Activated CD4-positive, alpha-beta T cell treated with anti-CD3 and anti-CD28 coated beads, Interleukin-2, amount 50 U/mL, for 48 hours (primary cell): Measurements from ENCODE around the gene ARHGAP10.
A peak's percentile ranks its signal among the peaks of the same experiment; 100 is the strongest.

Experiments used
- DNase-seq, 2 experiments: peaks; one replicate each; pipeline ENCODE4 v3.0.0-alpha.2; 2020

Gene ARHGAP10

DNA sequence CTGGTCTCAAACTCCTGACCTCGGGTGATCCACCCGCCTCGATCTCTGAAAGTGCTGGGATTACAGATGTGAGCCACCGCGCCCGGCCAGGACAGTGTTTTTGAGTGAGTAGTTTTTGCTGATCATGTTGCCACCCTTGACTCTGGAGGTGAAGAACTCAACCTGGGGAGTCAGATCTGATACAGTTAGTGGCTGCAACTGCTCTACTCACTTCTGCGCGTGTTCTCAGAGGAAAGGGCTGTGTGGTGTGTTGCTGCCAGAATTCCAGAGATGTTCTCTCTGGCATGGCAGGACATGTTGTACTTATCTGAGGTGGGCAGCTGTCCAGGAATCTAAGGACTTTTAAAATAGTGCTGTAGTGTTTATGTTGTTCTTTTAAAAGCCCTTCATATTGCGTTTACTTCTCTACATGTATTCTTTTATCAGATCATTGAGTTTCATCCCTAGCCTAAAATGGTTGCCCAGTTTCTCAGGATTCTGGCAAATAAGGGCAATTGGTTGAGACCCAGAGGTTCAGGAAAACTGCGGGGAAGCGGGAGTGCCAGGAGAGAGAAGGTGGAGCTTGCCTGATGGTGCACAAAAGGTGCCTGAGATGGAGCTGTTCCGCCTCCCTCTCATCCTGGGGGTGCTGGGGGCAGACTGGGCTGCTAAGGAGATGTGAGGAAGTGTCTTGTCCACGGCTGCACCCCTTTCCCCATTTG is 97.7 kb downstream of the ARHGAP10 start:
- no peak for DNase-seq

DNA sequence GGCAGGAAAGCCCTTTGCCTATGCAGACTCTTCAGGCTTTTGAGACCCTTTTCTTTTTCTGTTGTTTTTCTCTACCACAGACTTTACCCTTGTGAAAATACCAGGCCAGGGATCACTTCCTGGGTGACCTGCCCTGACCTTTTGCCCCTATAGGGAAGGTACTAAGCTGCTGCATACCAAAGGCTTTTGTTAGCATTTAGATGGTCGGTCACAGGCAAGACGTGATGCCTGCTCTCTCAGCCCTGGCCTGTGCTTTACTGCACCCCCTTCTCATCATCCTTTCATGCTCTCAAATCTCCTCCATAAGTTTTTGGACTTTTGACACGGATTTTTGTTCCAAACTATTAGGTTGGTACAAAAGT is 98.2 kb downstream of the ARHGAP10 start:
- DNase-seq: no peak

DNA sequence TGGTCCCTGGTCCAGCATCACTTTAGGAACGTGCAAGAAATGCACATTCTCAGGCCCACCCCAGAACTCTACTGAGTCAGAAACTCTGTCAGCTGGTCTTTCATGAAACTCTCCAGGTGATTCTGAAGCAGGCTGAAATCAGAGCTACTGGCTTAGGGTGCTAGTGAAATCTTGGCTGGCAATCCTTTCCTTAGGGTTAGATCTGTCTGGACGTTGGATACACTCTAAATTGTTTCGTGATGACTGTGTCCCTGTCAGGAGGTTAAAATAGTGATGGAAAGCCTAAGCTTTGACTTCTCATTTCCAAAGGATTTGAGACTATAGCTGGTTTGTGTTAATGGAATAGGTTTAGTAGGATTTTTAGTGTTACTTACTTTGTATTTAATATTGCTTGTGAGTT is 99.1 kb downstream of the ARHGAP10 start:
- no peak for DNase-seq

DNA sequence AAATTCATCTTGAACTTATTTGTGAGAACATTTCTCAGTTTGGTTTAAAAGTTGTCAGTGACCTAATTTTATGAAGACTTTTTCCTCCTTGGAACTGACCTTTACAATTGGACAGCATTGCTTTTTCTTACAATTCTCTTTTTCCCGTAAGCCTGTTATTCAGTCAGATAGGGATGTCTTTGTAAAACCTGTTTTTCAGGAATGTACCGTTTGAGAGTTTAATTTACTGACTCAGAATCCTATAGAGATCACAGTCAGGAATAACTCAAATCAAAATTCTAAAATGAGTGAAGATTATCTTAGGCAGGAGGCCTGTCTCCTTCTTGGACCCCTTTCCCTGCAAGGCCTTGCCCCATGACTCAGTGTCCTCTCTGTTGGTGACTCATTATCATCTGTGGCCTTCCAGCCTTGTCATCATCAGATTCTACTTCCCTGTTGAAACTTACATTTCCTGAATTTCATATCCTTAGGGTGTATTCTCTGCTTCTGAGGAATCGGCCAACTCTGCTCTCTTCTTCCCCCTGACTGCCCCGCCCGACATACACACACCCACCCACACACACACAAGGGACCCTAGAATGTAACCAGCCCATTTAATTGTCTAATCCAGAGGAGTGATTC is 99.8 kb downstream of the ARHGAP10 start:
- no peak for DNase-seq

DNA sequence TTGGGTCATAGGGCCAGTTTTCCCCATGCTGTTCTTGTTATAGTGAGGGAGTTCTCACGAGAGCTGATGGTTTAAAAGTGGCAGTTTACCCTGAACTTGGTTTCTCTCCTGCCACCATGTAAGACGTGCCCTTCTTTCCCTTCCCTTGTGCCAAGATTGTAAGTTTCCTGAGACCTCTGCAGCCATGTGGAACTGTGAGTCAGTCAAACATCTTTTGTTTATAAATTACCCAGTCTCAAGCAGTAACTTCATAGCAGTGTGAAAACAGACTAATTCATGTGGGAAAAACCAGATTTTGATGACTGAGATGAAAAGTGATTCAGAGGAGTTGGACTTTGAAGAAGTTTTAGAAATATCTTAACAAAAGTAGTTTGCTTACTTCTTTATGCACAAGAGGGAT is 101.4 kb downstream of the ARHGAP10 start:
- DNase-seq: no peak

DNA sequence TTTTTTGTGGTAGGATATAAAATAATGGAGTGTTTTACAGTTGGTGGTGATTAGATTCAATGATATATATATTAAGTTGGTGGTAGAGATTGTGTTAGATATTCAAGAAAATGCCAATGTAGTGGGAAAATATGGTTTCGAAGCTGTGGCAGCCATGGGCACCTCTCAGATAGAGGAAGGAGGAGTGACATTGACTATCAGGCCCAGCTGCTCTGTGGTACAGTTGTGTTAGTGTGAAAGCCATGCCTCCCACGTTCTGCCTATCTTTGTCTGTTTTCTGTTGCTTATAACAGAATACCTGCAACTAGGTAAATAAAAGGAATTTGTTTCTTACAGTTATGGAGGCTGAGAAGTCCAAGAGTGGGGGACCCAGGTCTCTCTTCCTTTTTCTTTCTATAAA is 101.9 kb downstream of the ARHGAP10 start:
- no peak for DNase-seq

DNA sequence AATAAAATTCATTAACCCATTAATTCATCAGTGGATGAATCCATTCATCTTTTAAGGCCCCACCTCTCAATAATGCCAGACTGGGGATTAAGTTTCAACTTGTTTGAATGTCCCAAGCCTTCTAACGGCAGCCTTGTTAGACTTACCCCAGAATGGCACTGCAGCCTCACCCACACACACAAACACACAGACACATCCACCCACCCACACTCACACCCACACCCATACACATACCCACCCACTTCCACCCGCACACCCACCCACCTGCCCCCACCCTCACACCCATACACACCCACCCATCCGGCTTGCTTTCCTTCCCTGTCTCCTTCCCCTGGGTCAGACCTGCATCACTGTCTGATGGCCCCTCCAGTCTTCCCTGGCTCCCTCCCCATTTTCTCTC is 102.6 kb downstream of the ARHGAP10 start:
- no peak for DNase-seq

DNA sequence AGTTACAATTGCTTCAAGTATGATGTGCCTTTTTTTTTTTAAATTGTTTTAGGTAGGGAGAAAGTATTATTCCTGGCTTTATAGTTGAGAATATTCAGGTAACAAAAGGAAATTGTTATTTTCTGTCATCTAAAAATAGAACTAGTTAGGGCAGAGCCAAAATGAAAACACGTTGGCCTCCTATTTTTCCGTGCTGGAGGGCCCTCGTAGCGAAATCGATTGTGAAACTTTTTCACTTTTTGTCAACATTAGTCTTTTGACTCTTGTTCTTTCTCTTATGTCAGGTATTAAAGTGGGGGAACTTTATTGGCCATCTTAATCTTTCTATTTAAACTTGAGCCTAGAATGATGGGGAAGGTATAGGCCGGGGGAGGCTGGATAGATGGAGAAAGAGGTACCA is 104.9 kb downstream of the ARHGAP10 start:
- DNase-seq: no peak

DNA sequence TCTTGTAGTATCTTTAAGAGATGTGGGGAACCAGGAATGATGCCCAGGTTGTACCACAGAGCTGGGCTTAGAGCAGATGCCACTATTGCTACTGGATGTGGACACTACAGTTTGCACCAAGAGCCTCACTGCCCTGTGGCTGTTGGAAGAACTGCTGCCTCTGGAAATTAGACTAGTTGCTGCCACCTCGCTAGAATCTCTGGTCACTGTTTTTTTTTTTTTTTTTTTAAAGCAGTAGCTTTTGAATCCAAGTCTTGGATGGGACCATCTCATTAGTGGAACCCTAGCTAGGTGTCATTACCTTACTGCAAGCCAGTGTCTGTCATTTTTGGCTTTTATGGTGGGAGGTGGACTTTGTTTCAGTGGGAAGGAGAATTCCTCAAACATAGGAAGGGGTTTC is 105.5 kb downstream of the ARHGAP10 start:
- no peak for DNase-seq

DNA sequence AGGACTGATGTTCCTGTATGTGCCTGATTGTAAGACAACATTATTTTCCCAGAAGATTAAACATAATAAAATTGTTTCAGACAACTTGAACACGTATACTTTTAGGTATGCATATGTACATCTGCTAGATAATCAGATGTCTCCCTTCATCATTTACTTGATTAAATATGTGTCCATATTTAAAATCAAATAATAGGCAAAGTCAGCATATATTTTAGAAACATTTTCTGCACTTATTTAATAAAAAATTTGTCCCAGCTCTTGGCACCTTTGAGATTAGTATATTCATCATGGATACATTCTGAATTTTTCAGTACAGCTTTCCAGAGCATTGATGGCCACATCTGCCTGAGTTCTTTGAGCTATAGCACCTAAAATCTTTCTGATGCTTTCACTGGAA is 106.0 kb downstream of the ARHGAP10 start:
- DNase-seq: no peak

DNA sequence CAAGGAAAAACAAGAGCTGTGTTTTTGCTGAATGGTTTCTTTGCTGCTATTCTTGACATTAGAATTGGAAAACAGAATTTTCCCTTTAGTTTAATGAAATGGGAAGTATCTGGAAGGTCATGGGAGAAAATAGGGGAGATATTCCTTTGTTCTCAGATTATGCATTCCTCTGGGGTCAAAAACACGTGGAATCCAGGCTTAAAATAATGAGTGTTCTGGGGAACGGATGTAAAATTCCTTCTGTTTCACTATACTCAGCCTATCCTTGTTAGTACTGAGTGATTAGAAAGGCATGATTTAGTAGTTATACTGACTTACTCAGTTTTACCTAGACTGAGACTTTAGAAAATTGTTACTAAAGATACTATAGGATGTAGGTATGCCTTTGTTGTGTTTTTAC is 107.3 kb downstream of the ARHGAP10 start:
- no peak for DNase-seq

DNA sequence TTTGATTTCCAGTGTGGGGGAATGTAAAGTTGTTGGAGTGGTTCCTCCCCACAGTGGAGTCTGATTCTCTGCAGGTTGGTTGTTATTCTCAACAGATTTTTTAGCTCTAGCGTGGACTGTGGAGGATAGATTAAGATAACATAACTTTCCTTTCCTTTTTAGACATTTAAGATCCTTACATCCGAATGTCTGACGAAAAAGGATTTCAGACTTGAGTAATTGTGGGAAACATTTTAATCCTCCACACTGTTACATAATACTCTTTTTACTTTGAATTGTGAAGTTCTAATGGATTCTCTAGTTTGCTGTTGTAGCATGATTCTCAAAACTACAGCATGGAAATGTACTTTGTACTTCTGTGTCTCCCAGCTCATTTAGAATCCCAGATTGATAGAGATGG is 107.8 kb downstream of the ARHGAP10 start:
- no peak for DNase-seq

DNA sequence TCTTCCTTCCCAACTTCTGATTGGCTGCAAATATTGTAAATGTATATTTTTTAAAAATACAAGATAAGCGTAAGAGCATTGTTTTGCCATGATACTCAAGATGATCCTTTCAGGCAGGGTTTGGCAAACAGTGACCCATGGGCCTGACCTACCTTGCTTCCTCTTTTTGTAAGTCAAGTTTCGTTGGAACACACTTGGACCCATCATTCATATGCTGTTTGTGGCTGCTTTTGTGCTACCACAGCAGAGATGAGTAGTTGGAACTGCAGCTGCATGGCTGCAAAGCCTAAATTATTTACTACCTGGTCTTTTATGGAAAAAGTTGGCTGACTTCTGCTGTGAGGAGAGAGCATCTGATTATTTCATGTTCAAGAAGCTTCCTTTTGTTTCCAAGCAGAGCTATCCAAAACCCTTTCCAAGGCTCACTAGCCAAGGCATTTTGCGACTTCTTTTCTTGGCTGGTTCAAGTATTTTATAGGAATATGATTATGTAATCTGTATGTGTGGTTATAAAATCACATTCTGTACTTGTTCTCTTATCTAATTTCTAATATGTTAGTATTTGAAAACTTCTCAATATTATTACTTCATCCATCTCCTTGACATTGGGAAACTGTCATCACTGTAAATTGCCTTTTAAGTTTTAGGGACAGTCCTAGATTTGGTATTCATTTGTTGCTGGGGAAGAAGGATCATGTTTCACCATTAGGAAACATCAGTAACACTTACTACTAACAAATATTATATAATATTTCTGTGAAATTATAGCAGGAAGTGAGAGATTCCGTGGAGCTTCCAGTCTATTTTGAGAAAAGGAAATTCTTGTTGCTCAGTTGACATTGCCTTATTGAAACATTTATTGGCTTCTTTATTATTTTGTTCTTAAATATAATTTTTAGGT is 109.2 kb downstream of the ARHGAP10 start:
- no peak for DNase-seq

DNA sequence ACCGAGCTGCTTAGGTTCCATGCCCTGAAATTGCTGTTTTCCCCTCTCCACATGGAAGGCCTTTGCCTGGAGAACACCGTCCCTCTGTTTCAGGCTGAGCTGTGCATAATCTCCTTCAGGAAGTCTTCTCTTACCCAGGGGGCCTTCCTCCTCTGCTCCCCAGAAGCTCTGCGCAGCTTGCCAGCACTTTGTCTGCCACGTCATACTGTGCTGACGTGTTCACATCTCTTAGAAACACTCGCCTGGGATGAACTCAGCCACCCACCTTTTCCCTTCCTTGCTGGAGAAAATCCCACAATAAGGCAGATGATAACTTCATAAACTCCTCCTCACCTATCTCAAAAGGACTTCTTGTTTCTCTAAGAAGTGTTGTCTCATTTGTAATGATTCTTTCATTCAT is 110.7 kb downstream of the ARHGAP10 start:
- no peak for DNase-seq

DNA sequence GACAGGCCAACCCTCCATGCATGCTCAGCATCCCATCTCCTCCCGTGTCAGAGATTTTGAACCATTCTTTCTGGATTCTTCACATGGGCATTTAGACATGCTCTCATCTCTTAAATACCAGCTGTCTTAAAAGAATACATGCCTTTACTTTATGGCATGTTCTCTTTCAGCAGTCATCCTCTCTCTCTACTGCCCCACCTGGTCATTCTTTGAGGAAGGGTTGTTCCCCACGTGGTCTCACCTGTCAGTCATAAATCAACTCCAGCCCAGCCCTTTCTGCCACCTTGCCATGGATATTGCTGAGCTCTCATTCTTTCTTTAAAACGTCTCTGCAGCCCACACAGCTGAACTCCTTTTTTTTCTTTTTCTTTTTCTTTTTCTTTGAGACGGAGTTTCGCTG is 111.3 kb downstream of the ARHGAP10 start:
- no peak for DNase-seq

DNA sequence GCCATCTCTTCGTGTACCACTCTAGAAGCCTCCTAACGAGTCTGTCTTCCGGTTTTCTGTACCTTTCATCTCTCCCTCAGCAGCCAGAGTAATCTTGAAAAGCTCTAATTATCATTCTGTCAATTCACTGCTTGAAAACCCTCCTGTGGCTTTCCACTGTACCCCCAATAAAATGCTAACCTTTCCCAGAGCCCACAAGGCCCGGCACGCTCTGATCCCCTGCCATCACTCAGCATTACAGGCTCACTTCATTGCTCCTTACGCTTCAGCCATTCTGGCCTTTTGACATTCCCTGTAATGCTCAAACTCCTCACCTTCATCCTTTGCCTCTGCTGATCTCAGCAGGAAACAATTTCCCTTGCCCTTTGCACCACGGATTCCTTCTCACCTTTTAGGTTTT is 112.9 kb downstream of the ARHGAP10 start:
- no peak for DNase-seq

DNA sequence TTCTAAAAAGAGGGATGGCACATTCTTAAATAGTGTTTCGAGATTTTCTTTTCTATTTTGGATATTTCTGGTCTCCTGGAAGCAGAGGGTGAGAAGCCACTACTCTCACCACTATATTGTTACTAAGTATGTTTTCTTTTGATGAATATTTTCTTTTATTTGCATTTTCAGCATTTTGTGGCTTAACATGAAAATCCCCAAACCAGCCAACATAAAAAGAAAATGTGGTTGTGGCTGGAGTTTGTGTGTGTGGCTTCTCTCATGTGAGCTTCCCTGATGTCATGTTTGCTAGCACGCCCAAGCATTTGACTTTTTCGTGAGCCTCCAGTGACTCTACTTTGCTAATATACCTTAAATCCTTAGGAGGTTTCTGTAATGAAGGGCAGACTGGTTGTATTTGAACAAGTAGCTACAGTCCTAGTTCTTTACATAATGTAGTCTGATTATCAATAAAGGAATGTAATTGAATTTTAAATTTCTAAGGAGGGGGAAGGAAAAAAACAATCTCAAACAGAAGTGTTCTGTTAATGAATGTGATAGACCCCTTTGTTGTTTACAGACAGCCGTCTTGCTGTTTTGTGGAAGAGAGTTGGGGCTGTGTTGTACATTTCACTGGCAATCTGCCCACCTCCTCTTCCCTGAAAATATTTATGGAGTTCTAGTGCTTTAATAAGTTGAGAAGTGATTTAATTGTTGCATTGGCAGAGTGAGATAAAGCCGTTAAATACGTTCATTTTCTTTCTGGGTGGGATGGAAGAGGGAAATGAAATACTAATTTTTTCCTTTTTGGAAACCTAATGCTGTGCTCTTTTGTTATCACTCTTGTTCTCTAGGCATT is 114.6 kb downstream of the ARHGAP10 start:
- peak; percentile 10 to 12 for DNase-seq

DNA sequence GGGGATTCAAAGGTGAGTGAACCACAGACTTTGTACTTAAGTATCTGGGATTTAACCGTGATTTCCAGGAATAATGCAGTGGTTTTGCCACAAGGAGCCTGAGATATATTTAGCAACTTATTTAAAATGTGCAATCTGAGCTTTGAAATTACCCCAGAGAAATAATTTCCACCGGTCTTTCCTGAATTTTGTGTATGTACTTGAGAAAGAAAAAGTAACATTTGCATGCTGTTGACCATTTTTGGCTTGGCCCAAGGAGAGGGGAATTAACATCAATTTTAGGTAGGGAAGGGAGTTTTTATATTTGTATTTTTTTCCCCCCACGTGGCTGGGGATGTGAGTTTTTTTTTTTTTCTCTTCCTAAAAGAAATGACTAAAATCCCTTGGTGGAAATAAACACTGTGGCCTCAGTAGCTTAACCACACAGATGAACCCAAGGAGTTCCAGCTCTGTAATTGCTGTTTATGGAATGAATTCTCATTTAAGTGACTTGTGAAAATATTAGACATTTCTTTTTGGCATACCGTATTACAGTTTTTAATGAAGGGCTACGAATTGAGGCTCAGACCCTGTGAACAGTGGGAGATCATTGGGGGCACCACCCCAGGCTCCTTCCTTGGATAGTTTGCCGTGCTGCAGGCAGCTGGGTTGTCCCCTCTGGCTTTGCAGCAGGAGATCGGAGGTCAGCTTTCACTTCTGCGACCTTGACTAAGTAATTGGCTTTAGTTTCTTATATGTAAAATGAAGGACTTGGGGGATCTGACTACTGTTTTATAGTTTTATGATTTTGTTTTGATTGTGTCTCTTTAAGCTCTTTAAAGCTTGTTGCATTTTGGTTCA is 116.1 kb downstream of the ARHGAP10 start:
- DNase-seq: no peak

DNA sequence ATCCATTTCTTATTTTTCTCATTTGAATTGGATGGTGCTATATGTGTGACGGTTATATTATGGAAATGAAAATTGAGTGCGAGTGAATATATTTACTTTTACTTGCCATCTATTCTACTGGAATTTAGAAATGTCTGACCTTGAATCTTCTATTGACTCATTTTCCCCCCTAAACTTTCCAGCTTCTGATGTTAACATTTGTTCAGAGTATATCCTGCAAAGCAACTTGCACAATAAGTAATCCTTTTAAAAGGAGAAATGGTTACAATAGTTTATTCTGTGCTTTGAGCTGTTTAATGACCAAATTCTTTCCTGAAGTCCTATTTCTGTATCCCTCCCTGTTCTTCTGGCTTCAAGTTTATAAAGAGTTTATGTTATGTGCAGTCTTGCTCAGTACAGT is 116.7 kb downstream of the ARHGAP10 start:
- no peak for DNase-seq

DNA sequence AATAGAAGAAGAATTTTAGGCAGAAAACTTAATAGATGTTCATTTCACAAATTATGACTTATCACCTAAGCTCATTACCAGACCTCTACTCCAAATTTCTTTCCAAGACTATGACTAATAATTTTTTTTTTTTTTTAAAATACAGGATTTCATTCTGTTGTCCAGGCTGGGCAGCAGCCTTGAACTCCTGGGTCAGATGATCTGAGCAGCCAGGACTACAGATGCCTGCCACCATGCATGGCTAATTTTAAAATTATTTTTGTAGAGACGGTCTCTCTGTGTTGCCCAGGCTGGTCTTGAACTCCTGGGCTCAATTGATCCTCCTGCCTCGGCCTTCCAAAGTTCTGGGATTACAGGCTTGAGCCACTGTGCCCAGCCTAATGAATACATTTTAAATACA is 119.2 kb downstream of the ARHGAP10 start:
- no peak for DNase-seq

DNA sequence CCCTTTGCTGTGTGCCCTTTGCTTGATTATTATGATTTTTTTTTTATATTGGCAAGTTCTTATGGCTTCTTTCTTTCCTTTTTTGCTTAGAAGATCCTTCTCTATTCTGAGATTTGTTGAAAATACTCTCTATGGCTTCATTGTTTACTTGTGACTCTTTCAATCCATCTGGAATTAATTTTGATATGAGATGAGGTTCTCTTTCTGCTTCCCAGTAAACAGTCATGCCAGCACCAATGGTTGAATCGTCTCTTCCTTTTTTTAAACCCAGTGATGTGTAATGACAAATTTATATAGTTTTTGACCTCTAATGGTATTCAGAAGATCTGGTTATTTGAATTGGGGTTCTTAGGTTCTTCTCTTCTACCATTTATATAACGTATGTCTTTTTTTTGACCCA is 121.8 kb downstream of the ARHGAP10 start:
- DNase-seq: no peak

DNA sequence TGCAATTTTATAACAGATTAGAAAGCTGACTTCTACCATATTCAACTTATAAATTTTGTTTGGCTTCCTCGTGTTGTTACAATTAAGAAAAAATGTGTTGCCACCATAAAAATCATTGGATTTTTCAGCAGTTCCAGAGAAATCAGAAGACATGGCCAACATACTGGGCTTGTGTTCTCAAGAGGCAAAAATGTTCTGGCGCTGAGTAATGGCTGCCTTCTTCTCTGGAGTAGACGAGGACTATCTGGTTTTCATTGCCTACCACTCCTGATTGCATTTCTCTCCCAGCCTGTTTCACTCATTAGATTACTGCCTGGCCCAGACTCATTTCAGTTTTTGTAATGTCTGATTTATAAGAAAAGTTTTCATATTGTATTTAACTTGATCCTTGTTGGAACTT is 122.3 kb downstream of the ARHGAP10 start:
- no peak for DNase-seq
